GM12891 (cell line): ENCODE measurements around the gene CCDC158.

Experiments used
- PAX5 ChIP-seq: IDR thresholded peaks from 2 replicates; pipeline ENCODE4 v1.6.1; 2011; ENCODE audit warnings: low read length, moderate library complexity, mild to moderate bottlenecking; ENCODE audit not compliant: insufficient read depth, severe bottlenecking
- POLR2A ChIP-seq: IDR thresholded peaks from 2 replicates; pipeline ENCODE4 v1.6.1; 2011; ENCODE audit warnings: low read depth, low read length, control low read depth
- POLR2AphosphoS5 ChIP-seq: IDR thresholded peaks from 2 replicates; pipeline ENCODE4 v1.6.1; 2011; ENCODE audit warnings: low read depth, low read length, control low read depth
- TAF1 ChIP-seq: IDR thresholded peaks from 2 replicates; pipeline ENCODE4 v1.6.1; 2011; ENCODE audit warnings: low read depth, low read length, control low read depth

DNA sequence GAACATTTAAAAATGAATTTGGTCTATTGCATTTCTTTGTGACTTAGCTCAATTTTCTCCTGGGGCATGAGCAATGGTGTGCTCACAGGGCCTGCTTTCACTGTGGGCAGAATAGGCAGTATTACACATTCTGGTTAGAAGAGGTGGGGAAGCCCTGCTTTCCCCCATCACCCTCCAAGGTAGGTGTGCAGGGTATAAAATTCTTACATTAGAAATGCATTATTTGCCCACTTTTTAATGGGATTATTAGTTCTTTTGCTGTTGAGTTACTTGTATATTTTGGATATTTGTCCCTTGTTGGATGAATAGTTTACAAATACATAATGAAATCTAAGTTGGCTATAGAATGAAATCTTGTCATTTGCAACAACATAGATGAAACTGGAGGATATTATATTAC is 122.7 kb downstream of the CCDC158 start:
- TF ChIP-seq POLR2A (no peak), PAX5 (no peak), POLR2AphosphoS5 (no peak), TAF1 (no peak)
